Suprapubic skin (tissue), 3 donors: ENCODE data around the gene NUDT1.

Experiments
- CTCF ChIP-seq, 2 donors: fragments of 200-600 bp in 1 of 2; fragments of 450-650 bp in 1 of 2; sonication (generic) in 1 of 2; IDR thresholded peaks; one replicate each; pipeline ENCODE4 v1.5.1; 2016 to 2019; ENCODE audit warnings: antibody characterized with exemption in 2 of 2, mild to moderate bottlenecking in 1 of 2, moderate library complexity in 1 of 2
- POLR2A ChIP-seq, 2 donors: fragments of 450-650 bp; IDR thresholded peaks; one replicate each; pipeline ENCODE4 v1.6.1; 2017; ENCODE audit warnings: antibody characterized with exemption in 2 of 2, mild to moderate bottlenecking in 2 of 2, moderate library complexity in 2 of 2

- TF ChIP-seq CTCF (IDR thresholded peaks at IDR 0.05), result no peak
- peak in 1 of 2 donors; percentile 56 for TF ChIP-seq POLR2A (IDR thresholded peaks at IDR 0.05)
These were observed at the start of gene NUDT1, which contains the start of gene MRM2 for GRCh38 chr7:2241580-2242540.
